IPS-20b (cell line): ENCODE results near the gene ZNF213.
"Not testable (repeated sequence)": the region's sequence is repeated elsewhere in the genome, so short reads cannot be mapped to it uniquely, and the experiment has no call there.

Experiments
- H3K27ac ChIP-seq: one replicate; pipeline ENCODE4 v1.5.1; 2013; ENCODE audit warnings: low read length
- H3K27me3 ChIP-seq: 2 replicates; pipeline ENCODE4 v1.6.1; 2013; ENCODE audit warnings: mild to moderate bottlenecking, low read length, inconsistent platforms; ENCODE audit not compliant: insufficient read depth
- H3K36me3 ChIP-seq: 2 replicates; pipeline ENCODE4 v1.6.1; 2013; ENCODE audit warnings: low read depth, mild to moderate bottlenecking, inconsistent platforms, low read length, moderate library complexity; ENCODE audit not compliant: insufficient read depth
- H3K4me1 ChIP-seq: 2 replicates; pipeline ENCODE4 v1.6.1; 2013; ENCODE audit warnings: mild to moderate bottlenecking, control low read depth, inconsistent platforms, low read length, moderate library complexity; ENCODE audit not compliant: insufficient read depth
- H3K4me3 ChIP-seq: 2 replicates; pipeline ENCODE4 v1.5.1; 2013; ENCODE audit warnings: mild to moderate bottlenecking, low read length, inconsistent platforms
- H3K9ac ChIP-seq: 2 replicates; pipeline ENCODE4 v1.6.1; 2013; ENCODE audit warnings: low read depth, mild to moderate bottlenecking, inconsistent platforms, low read length, moderate library complexity
- H3K9me3 ChIP-seq: 2 replicates; pipeline ENCODE4 v1.6.1; 2013; ENCODE audit warnings: mild to moderate bottlenecking, low read depth, low read length, inconsistent platforms; ENCODE audit not compliant: insufficient read depth

ZNF213 gene

GRCh38 chr16:3171181-3171854, 36.5 kb downstream of the ZNF213 start:
- H3K4me1 ChIP-seq: no peaks in the 10 kb centered on the region
- no peak overlapping the region for H3K27ac ChIP-seq
- H3K4me3 ChIP-seq: peak overlapping the region; percentile 68
- peaks cover 79% of the 10 kb centered on the region for H3K27me3 ChIP-seq
- no peaks in the 10 kb centered on the region for H3K36me3 ChIP-seq
- peak overlapping the region; percentile 49; the same call in 1 of the 2 replicates for H3K9ac ChIP-seq
- H3K9me3 ChIP-seq: no peaks in the 10 kb centered on the region

DNA sequence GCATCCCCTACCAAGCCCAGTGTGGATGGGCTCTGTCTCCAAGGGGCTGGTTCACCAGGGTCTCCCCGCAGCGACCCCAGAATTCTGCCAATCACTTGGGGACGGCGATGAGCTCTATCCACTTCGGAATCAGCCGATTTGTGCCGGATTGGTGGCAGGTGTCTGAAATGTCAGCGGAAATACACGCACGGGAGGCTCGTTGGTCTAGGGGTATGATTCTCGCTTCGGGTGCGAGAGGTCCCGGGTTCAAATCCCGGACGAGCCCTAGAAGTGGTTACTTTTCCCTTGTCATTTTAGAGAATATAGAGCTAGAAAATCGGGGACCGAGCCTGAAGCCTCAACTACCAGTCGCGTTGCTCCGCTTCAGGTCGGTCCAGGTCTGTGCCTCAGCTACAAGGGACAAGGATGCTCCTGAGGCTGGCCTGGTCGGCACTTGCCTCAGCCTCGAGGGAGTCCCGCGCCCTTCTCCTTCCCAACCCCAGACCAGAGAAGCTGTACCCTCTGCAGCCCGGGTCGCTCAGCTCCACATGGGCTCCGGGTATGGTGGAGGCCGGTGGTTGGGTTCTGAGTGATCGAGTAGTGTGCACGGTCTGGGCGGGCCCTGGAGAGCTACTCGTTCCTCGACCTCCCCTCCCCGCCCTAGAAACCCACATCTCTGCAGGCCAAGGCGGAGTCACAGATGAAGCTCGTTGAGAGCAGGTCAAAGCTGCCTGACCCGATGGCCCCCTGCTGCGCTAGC, 37.2 kb downstream of the ZNF213 start:
- Histone ChIP-seq H3K4me3 (peak overlapping the region; percentile 68), H3K27me3 (peaks cover 82% of the 10 kb centered on the region), H3K27ac (no peak overlapping the region), H3K9ac (peak overlapping the region; percentile 49; the same call in 1 of the 2 replicates), H3K36me3 (no peaks in the 10 kb centered on the region), H3K4me1 (no peaks in the 10 kb centered on the region), H3K9me3 (no peaks in the 10 kb centered on the region)

GRCh38 chr16:3173892-3174617, 39.2 kb downstream of the ZNF213 start:
- peak overlapping the region; percentile 54; the same call in 1 of the 2 replicates for H3K4me3 ChIP-seq
- no peaks in the 10 kb centered on the region for H3K4me1 ChIP-seq
- no peak overlapping the region for H3K27ac ChIP-seq
- H3K9ac ChIP-seq: no peak overlapping the region
- H3K27me3 ChIP-seq: peaks cover 84% of the 10 kb centered on the region
- no peaks in the 10 kb centered on the region for H3K36me3 ChIP-seq
- H3K9me3 ChIP-seq: no peaks in the 10 kb centered on the region

- no peaks in the 10 kb centered on the region for H3K9me3 ChIP-seq
- H3K4me1 ChIP-seq: no peaks in the 10 kb centered on the region
- H3K27ac ChIP-seq: no peak overlapping the region
- peaks cover 84% of the 10 kb centered on the region for H3K27me3 ChIP-seq
- H3K4me3 ChIP-seq: peak overlapping the region; percentile 54; the same call in 1 of the 2 replicates
- H3K9ac ChIP-seq: no peak overlapping the region
- no peaks in the 10 kb centered on the region for H3K36me3 ChIP-seq
Measured at GRCh38 chr16:3174618-3175148, 39.9 kb downstream of the ZNF213 start.

DNA sequence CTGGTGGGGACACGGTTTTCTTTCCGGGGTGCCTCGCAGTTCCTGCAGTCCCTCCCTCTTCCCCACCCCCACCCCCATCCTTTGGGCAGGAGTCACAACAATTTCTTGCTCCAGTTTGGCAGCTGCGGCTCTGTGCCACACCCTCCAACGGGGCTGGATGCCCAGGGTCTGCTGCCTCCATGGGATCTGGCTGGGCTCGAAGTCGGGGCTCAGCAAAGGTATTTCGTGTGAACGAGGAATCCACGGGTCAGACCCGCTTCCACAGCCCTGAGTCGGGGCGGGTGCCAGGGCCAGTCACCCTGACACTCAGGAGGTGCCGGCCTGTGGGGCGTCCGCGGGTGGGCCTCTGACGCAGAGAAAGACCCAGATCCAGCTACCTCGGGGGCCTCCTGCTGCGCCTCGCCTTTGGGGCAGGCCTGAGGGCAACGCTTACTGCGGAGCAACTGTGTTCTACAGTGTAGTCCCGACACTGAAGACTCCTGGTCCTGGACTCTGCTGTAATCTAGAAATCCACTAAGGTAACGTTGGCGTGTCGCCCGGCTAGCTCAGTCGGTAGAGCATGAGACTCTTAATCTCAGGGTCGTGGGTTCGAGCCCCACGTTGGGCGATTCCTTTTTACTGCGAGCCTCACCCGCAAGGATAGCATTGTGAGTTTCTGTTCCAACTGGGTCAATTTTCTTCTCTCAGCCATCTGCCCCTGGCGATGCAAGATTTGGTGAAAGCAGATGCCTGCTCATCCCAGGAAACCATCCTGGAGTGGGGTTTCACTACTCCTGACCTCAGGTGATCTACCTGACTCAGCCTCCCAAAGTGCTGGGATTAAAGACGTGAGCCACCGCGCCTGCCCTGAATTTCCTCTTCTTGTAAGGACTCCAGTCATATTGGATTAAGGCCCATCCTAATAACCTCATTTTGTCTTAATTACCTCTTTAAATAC, 40.6 kb downstream of the ZNF213 start:
- peaks cover 84% of the 10 kb centered on the region for H3K27me3 ChIP-seq
- no peak overlapping the region for H3K9ac ChIP-seq
- no peaks in the 10 kb centered on the region for H3K36me3 ChIP-seq
- no peaks in the 10 kb centered on the region for H3K9me3 ChIP-seq
- peak overlapping the region; percentile 54; the same call in 1 of the 2 replicates for H3K4me3 ChIP-seq
- no peaks in the 10 kb centered on the region for H3K4me1 ChIP-seq
- no peak overlapping the region for H3K27ac ChIP-seq

- Histone ChIP-seq H3K27ac (no peak overlapping the region), H3K9ac (no peak overlapping the region), H3K36me3 (no peaks in the 10 kb centered on the region), H3K4me1 (no peaks in the 10 kb centered on the region), H3K4me3 (no peak overlapping the region), H3K27me3 (peaks cover 90% of the 10 kb centered on the region), H3K9me3 (no peaks in the 10 kb centered on the region)
Measured at GRCh38 chr16:3179651-3180050, 44.8 kb downstream of the ZNF213 start.

DNA sequence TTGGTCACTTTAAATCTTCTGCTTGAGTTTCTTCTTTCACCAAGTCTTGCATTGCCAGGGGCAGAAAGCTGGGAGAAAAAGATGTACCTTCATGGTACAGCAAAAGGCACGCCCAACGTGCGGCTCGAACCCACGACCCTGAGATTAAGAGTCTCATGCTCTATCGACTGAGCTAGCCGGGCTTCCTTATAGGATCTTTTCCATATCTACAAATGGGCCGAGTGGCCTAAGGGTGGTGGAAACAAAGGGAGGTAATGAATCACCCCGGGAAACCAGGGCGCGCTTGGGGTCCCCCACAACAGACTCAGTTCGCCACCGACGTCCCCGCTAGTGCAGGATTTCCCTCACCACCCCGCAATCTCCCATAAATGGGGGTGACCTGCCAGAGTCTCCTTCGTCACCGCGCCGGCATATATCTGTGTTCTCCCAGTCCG, 45.6 kb downstream of the ZNF213 start:
- Histone ChIP-seq H3K36me3 (no peaks in the 10 kb centered on the region), H3K9ac (peak overlapping the region; percentile 12; the same call in 1 of the 2 replicates), H3K4me1 (no peaks in the 10 kb centered on the region), H3K27me3 (peaks cover 84% of the 10 kb centered on the region), H3K27ac (no peak overlapping the region), H3K4me3 (peak overlapping the region; percentile 77), H3K9me3 (no peaks in the 10 kb centered on the region)

- not testable (repeated sequence) for H3K9me3 ChIP-seq, H3K4me3 ChIP-seq, H3K27ac ChIP-seq, H3K36me3 ChIP-seq, H3K9ac ChIP-seq, H3K4me1 ChIP-seq
- H3K27me3 ChIP-seq: peaks cover 87% of the 10 kb centered on the region
Measured at GRCh38 chr16:3182293-3182607, 47.4 kb downstream of the ZNF213 start.

GRCh38 chr16:3182608-3183444, 48.0 kb downstream of the ZNF213 start:
- Histone ChIP-seq H3K36me3 (no peaks in the 10 kb centered on the region), H3K9ac (no peak overlapping the region), H3K27ac (no peak overlapping the region), H3K4me1 (no peaks in the 10 kb centered on the region), H3K27me3 (peaks cover 87% of the 10 kb centered on the region), H3K4me3 (peak overlapping the region; percentile 75), H3K9me3 (no peaks in the 10 kb centered on the region)

DNA sequence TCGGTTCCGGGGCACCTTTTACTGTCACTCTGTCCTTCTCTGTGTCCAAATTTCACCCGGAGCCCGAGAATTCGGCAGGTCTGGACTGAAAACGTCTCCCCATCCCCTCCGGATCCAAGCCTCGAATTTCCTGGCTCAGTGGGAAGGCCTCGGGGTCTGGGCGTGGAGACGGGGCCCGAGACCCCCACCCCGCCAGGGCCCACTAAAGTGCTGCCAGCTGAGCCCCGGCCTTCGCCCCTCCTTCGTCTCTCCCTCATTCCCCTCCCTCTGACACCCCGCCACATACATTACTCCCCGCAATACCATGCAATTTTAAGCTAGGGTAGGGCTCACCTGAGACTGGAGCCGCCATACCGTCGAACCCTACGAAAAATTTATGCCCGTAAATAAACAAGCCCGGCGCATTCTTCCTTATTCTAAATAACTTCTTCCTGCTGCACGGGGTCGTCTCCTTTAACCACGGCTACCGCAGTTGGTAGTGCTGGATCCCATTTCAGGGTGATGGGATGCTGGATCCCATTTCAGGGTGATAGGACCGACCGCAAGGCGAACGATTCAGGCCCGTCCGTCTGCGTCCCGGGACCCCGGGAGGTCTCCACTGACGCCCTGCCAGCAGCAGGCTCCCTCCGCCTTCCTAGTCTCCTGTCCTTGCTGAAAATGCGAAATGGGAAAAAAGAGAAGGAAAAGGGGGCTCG, 48.8 kb downstream of the ZNF213 start:
- Histone ChIP-seq H3K27ac (no peak overlapping the region), H3K36me3 (no peaks in the 10 kb centered on the region), H3K27me3 (peaks cover 87% of the 10 kb centered on the region), H3K9ac (no peak overlapping the region), H3K4me1 (no peaks in the 10 kb centered on the region), H3K4me3 (peak overlapping the region; percentile 75), H3K9me3 (no peaks in the 10 kb centered on the region)
